HL-60 (cell line): ENCODE results near the gene ELFN2.

Source experiments
- DNase-seq, 2 experiments: peaks; one replicate each; pipeline ENCODE4 v3.0.0-alpha.2; 2010 to 2020; ENCODE audit warnings: low read depth in 1 of 2, low spot score in 1 of 2
- H3K27ac ChIP-seq: fragments of 250-450 bp; sonication (Bioruptor Pico); replicated peaks from 2 replicates; pipeline ENCODE4 v1.5.1; 2020; ENCODE audit warnings: mild to moderate bottlenecking, moderate library complexity
- H3K27me3 ChIP-seq: fragments of 250-450 bp; sonication (Bioruptor Pico); 2 replicates; pipeline ENCODE4 v1.5.1; 2021; ENCODE audit warnings: mild to moderate bottlenecking, moderate library complexity; ENCODE audit not compliant: insufficient read depth, poor library complexity, severe bottlenecking
- H3K4me3 ChIP-seq: replicated peaks from 2 replicates; pipeline ENCODE4 v1.5.1; 2011; ENCODE audit warnings: mild to moderate bottlenecking, control low read depth, low read length; ENCODE audit not compliant: insufficient read depth
- CTCF ChIP-seq: IDR thresholded peaks from one replicate; pipeline ENCODE4 v1.5.1; 2011; ENCODE audit warnings: low read length, control low read depth, inconsistent platforms; ENCODE audit not compliant: insufficient read depth
- GABPA ChIP-seq: IDR thresholded peaks from 2 replicates; pipeline ENCODE4 v1.6.1; 2012; ENCODE audit warnings: low read depth
- POLR2AphosphoS5 ChIP-seq: IDR thresholded peaks from 2 replicates; pipeline ENCODE4 v1.6.1; 2012; ENCODE audit warnings: low read depth
- REST ChIP-seq: IDR thresholded peaks from 2 replicates; pipeline ENCODE4 v1.6.1; 2012; ENCODE audit warnings: low read depth; ENCODE audit not compliant: insufficient replicate concordance
- SPI1 ChIP-seq: IDR thresholded peaks from 2 replicates; pipeline ENCODE4 v1.6.1; 2012; ENCODE audit warnings: low read depth, mild to moderate bottlenecking, borderline replicate concordance

Gene ELFN2

GRCh38 chr22:37473437-37473946, 46.2 kb upstream of the ELFN2 start:
- Histone ChIP-seq H3K27ac (no peak overlapping the region), H3K4me3 (no peak overlapping the region), H3K27me3 (no peaks in the 10 kb centered on the region)
- TF ChIP-seq GABPA (no peak), REST (no peak), SPI1 (no peak), POLR2AphosphoS5 (no peak)
- DNase-seq = no peak

- TF ChIP-seq SPI1 (no peak), CTCF (peak; percentile 62)
- DNase-seq = no peak
- H3K27ac ChIP-seq = no peak overlapping the region
- H3K27me3 ChIP-seq = no peaks in the 10 kb centered on the region
- no peak overlapping the region for H3K4me3 ChIP-seq
These were observed 45.2 kb upstream of the ELFN2 start for GRCh38 chr22:37472418-37473006.

DNA sequence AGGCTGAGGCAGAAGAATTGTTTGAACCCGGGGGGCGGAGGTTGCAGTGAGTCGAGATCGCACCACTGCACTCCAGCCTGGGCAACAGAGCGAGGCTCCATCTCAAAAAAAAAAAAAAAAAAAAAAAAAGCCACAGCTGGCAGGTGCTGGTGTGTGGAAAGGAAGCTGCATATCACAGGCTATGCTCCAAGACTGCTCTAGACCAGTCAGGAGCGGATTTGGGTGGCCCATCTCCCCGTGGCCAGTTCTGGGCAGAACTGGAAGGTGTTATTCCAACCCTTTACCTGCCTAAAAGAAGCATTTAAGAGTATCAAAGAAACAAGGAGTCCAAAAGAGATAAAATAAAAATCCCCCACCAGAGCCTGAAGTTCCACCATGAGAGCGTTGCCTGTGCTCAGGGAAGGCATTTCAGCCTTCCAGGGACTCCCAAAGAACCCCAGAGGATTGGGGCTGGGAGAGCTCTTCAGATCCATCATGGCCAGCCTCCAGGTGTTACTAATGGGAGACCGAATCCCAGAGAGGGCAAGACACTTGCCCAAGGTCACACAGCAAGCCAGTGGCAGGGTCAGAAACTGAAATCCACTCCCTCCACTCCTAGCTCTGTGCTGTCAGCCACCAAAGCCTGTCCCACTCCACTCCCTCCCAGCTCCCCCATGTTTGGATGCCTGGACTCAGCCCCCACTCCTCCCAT, 44.6 kb upstream of the ELFN2 start:
- TF ChIP-seq POLR2AphosphoS5 (no peak), GABPA (no peak), REST (no peak), SPI1 (no peak), CTCF (no peak)
- no peak overlapping the region for H3K27ac ChIP-seq
- no peak for DNase-seq
- H3K4me3 ChIP-seq = no peak overlapping the region
- no peaks in the 10 kb centered on the region for H3K27me3 ChIP-seq

GRCh38 chr22:37470087-37470445, 42.8 kb upstream of the ELFN2 start:
- Histone ChIP-seq H3K27me3 (no peaks in the 10 kb centered on the region), H3K4me3 (no peak overlapping the region), H3K27ac (no peak overlapping the region)
- TF ChIP-seq CTCF = no peak
- no peak for TF ChIP-seq REST
- TF ChIP-seq GABPA = no peak
- TF ChIP-seq POLR2AphosphoS5 = no peak
- TF ChIP-seq SPI1 = no peak
- DNase-seq = no peak
